HepG2 (cell line): Measurements from ENCODE around the gene STIMATE. TPM values are rescaled to one million over a fixed set of nuclear protein-coding genes. Genes with fewer than 3 reads are reported as not detected.
A peak's percentile ranks its signal among the peaks of the same experiment; 100 is the strongest.

Source experiments
- ATF4 ChIP-seq, 2 experiments: fragments of 450-650 bp in 1 of 2; sonication (generic) in 1 of 2; formaldehyde crosslinking; IDR thresholded peaks; 2 replicates each; pipeline versions ENCODE4 v1.5.0 to v1.8.0; 2020 to 2022; ENCODE audit warnings: mild to moderate bottlenecking in 1 of 2, missing genetic modification reagents in 1 of 2
- FOXK1 ChIP-seq: sonication (generic); formaldehyde crosslinking; IDR thresholded peaks from 2 replicates; pipeline ENCODE4 v1.4.0; 2020; ENCODE audit warnings: low read depth, missing genetic modification reagents, borderline replicate concordance
- HDAC2 ChIP-seq: sonication (generic); formaldehyde crosslinking; IDR thresholded peaks from 2 replicates; pipeline ENCODE4 v1.4.0; 2020; ENCODE audit warnings: missing genetic modification reagents
- HMGXB4 ChIP-seq, 2 experiments: sonication (generic) in 1 of 2; formaldehyde crosslinking in 1 of 2; IDR thresholded peaks; 2 replicates each; pipeline versions ENCODE4 v1.4.0 to v1.6.1; 2018 to 2020; ENCODE audit warnings: missing genetic modification reagents in 2 of 2, borderline replicate concordance in 1 of 2, low read depth in 1 of 2, mild to moderate bottlenecking in 1 of 2, missing biosample characterization in 1 of 2
- PAXIP1 ChIP-seq: sonication (generic); formaldehyde crosslinking; conservative IDR thresholded peaks from 2 replicates; pipeline ENCODE4 v1.4.0; 2020; ENCODE audit warnings: mild to moderate bottlenecking, missing genetic modification reagents, moderate library complexity
- SOX5 ChIP-seq: IDR thresholded peaks from 2 replicates; pipeline ENCODE4 v1.6.1; 2016; ENCODE audit warnings: borderline replicate concordance
- SP5 ChIP-seq: IDR thresholded peaks from 2 replicates; pipeline ENCODE4 v1.6.1; 2016; ENCODE audit warnings: low read depth, borderline replicate concordance
- ZNF331 ChIP-seq: sonication (generic); formaldehyde crosslinking; IDR thresholded peaks from 2 replicates; pipeline ENCODE4 v1.4.0; 2020; ENCODE audit warnings: missing genetic modification reagents
- ZNF605 ChIP-seq: sonication (generic); formaldehyde crosslinking; IDR thresholded peaks from 2 replicates; pipeline ENCODE4 v1.8.0; 2022; ENCODE audit warnings: mild to moderate bottlenecking, missing genetic modification reagents
- ZNF660 ChIP-seq: sonication (generic); formaldehyde crosslinking; IDR thresholded peaks from 2 replicates; pipeline ENCODE4 v1.5.1; 2020; ENCODE audit warnings: mild to moderate bottlenecking, low read depth, missing genetic modification reagents, borderline replicate concordance
- polyA plus RNA-seq, 8 experiments: library from polyadenylated mRNA; depleted of rRNA in 3 of 8; stranded (reverse) in 7 of 8; unstranded in 1 of 8; fragments of >200 nt; fragmentation: Illumina TruSeq in 4 of 8; extraction: Trizol in 4 of 8; gene quantifications; 2 replicates each; pipeline versions ENCODE4 v1.2.1 to v1.2.3, GENCODE V29; 2011 to 2016; ENCODE audit warnings: low read depth in 4 of 8, missing spikeins in 1 of 8, mixed read lengths in 1 of 8; ENCODE audit not compliant: insufficient read depth in 1 of 8
- total RNA-seq, 5 experiments: library from RNA; depleted of rRNA; stranded (reverse); fragments of >200 nt; fragmentation: Illumina TruSeq; extraction: Trizol; gene quantifications; 2 replicates each; pipeline ENCODE4 v1.2.3, GENCODE V29; 2016; ENCODE audit warnings: low read depth in 1 of 5
- TF ChIP-seq, protein P1 (sequence below): sonication (generic); IDR thresholded peaks from 2 replicates; pipeline ENCODE4 v1.6.1; 2016; ENCODE audit warnings: low read depth, borderline replicate concordance
- TF ChIP-seq, protein P2 (sequence below): sonication (generic); formaldehyde crosslinking; IDR thresholded peaks from 2 replicates; pipeline ENCODE4 v1.5.1; 2020; ENCODE audit warnings: mild to moderate bottlenecking, moderate library complexity, missing genetic modification reagents
- TF ChIP-seq, protein P3 (sequence below): sonication (generic); formaldehyde crosslinking; IDR thresholded peaks from 2 replicates; pipeline ENCODE4 v1.4.0; 2020; ENCODE audit warnings: mild to moderate bottlenecking, missing genetic modification reagents
- TF ChIP-seq, protein P4 (sequence below): sonication (generic); formaldehyde crosslinking; IDR thresholded peaks from 2 replicates; pipeline ENCODE4 v1.4.0; 2020; ENCODE audit warnings: missing genetic modification reagents
- TF ChIP-seq, protein P5 (sequence below): sonication (generic); formaldehyde crosslinking; IDR thresholded peaks from 2 replicates; pipeline ENCODE4 v1.4.0; 2020; ENCODE audit warnings: mild to moderate bottlenecking, missing genetic modification reagents

STIMATE gene
- total and polyA plus RNA-seq, 2 of the 13 experiments (the other 11 are each of a cell fraction or from before 2014, with no cell fraction given), result 5.7 to 11.7 TPM

GRCh38 chr3:52845157-52845556 is 52.2 kb downstream of the STIMATE start (continued):
- TF ChIP-seq ZNF605 (CRISPR knock-in tag) (no peak), SP5 (peak; percentile 72; the same call in 1 of the 2 replicates), ATF4 (CRISPR knock-in tag; IDR thresholded peaks at IDR 0.05) (peak in 1 of 2 experiments; percentile 37; a peak in 1 of 4 replicates), ZNF331 (CRISPR knock-in tag) (peak; percentile 48; the same call in 1 of the 2 replicates), PAXIP1 (CRISPR knock-in tag) (peak; percentile 34), HDAC2 (peak; percentile 64), HMGXB4 (CRISPR knock-in tag; IDR thresholded peaks at IDR 0.05; ENCODE audit: borderline replicate concordance in 1 of 2, low read depth in 1 of 2) (no peak), ZNF660 (no peak), FOXK1 (peak; percentile 44; the same call in 1 of the 2 replicates), SOX5 (CRISPR knock-in tag) (peak; percentile 77)
- TF ChIP-seq, protein P1, sequence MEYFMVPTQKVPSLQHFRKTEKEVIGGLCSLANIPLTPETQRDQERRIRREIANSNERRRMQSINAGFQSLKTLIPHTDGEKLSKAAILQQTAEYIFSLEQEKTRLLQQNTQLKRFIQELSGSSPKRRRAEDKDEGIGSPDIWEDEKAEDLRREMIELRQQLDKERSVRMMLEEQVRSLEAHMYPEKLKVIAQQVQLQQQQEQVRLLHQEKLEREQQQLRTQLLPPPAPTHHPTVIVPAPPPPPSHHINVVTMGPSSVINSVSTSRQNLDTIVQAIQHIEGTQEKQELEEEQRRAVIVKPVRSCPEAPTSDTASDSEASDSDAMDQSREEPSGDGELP, result peak; percentile 38; the same call in 1 of the 2 replicates
- TF ChIP-seq, protein P2, sequence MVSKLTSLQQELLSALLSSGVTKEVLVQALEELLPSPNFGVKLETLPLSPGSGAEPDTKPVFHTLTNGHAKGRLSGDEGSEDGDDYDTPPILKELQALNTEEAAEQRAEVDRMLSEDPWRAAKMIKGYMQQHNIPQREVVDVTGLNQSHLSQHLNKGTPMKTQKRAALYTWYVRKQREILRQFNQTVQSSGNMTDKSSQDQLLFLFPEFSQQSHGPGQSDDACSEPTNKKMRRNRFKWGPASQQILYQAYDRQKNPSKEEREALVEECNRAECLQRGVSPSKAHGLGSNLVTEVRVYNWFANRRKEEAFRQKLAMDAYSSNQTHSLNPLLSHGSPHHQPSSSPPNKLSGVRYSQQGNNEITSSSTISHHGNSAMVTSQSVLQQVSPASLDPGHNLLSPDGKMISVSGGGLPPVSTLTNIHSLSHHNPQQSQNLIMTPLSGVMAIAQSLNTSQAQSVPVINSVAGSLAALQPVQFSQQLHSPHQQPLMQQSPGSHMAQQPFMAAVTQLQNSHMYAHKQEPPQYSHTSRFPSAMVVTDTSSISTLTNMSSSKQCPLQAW (CRISPR knock-in tag), result peak; percentile 27; the same call in 1 of the 2 replicates
- TF ChIP-seq, protein P3, sequence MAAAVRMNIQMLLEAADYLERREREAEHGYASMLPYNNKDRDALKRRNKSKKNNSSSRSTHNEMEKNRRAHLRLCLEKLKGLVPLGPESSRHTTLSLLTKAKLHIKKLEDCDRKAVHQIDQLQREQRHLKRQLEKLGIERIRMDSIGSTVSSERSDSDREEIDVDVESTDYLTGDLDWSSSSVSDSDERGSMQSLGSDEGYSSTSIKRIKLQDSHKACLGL (CRISPR knock-in tag), result no peak
- TF ChIP-seq, protein P4, sequence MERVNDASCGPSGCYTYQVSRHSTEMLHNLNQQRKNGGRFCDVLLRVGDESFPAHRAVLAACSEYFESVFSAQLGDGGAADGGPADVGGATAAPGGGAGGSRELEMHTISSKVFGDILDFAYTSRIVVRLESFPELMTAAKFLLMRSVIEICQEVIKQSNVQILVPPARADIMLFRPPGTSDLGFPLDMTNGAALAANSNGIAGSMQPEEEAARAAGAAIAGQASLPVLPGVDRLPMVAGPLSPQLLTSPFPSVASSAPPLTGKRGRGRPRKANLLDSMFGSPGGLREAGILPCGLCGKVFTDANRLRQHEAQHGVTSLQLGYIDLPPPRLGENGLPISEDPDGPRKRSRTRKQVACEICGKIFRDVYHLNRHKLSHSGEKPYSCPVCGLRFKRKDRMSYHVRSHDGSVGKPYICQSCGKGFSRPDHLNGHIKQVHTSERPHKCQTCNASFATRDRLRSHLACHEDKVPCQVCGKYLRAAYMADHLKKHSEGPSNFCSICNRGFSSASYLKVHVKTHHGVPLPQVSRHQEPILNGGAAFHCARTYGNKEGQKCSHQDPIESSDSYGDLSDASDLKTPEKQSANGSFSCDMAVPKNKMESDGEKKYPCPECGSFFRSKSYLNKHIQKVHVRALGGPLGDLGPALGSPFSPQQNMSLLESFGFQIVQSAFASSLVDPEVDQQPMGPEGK (CRISPR knock-in tag), result peak; percentile 62
- TF ChIP-seq, protein P5, sequence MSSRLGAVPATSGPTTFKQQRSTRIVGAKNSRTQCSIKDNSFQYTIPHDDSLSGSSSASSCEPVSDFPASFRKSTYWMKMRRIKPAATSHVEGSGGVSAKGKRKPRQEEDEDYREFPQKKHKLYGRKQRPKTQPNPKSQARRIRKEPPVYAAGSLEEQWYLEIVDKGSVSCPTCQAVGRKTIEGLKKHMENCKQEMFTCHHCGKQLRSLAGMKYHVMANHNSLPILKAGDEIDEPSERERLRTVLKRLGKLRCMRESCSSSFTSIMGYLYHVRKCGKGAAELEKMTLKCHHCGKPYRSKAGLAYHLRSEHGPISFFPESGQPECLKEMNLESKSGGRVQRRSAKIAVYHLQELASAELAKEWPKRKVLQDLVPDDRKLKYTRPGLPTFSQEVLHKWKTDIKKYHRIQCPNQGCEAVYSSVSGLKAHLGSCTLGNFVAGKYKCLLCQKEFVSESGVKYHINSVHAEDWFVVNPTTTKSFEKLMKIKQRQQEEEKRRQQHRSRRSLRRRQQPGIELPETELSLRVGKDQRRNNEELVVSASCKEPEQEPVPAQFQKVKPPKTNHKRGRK (CRISPR knock-in tag), result no peak
